NCI-H748 (cell line): ENCODE results near the gene NLGN1.

Source experiments
- DNase-seq: peaks from one replicate; lab custom pipeline; 2025; ENCODE audit not compliant: unreplicated experiment; lab: John Stamatoyannopoulos, UW

NLGN1 gene

GRCh38 chr3:173706630-173707029, 309.1 kb downstream of the NLGN1 start:
- DNase-seq = no peak

- no peak for DNase-seq
These were observed 310.6 kb downstream of the NLGN1 start for GRCh38 chr3:173708191-173708590.

GRCh38 chr3:173709026-173709425, 311.5 kb downstream of the NLGN1 start:
- DNase-seq = no peak

- DNase-seq = peak; percentile 26
These were observed 314.1 kb downstream of the NLGN1 start for GRCh38 chr3:173711619-173712018.

GRCh38 chr3:173719585-173719984, 322.0 kb downstream of the NLGN1 start:
- no peak for DNase-seq

- DNase-seq = no peak
These were observed 328.0 kb downstream of the NLGN1 start for GRCh38 chr3:173725507-173725906.

GRCh38 chr3:173730391-173730790, 332.8 kb downstream of the NLGN1 start:
- no peak for DNase-seq

GRCh38 chr3:173732237-173732636, 334.7 kb downstream of the NLGN1 start:
- DNase-seq = peak; percentile 81

GRCh38 chr3:173733029-173733652, 335.6 kb downstream of the NLGN1 start:
- peak; percentile 27 for DNase-seq

- DNase-seq = no peak
These were observed 336.9 kb downstream of the NLGN1 start for GRCh38 chr3:173734473-173734872.

- DNase-seq = no peak
These were observed 337.4 kb downstream of the NLGN1 start for GRCh38 chr3:173734895-173735294.

- no peak for DNase-seq
These were observed 338.3 kb downstream of the NLGN1 start for GRCh38 chr3:173735841-173736240.

- no peak for DNase-seq
These were observed 339.7 kb downstream of the NLGN1 start for GRCh38 chr3:173737167-173737808.

- DNase-seq = no peak
These were observed 342.2 kb downstream of the NLGN1 start for GRCh38 chr3:173739726-173740125.

GRCh38 chr3:173742491-173742890, 344.9 kb downstream of the NLGN1 start:
- DNase-seq = no peak

- no peak for DNase-seq
These were observed 345.6 kb downstream of the NLGN1 start for GRCh38 chr3:173743111-173743510.

- DNase-seq = no peak
These were observed 346.0 kb downstream of the NLGN1 start for GRCh38 chr3:173743516-173743915.

GRCh38 chr3:173744479-173744878, 346.9 kb downstream of the NLGN1 start:
- DNase-seq = no peak

GRCh38 chr3:173744895-173745294, 347.4 kb downstream of the NLGN1 start:
- no peak for DNase-seq

GRCh38 chr3:173745952-173746682, 348.6 kb downstream of the NLGN1 start:
- DNase-seq = peak; percentile 38

- DNase-seq = no peak
These were observed 349.9 kb downstream of the NLGN1 start for GRCh38 chr3:173747427-173747826.

- DNase-seq = no peak
These were observed 350.6 kb downstream of the NLGN1 start for GRCh38 chr3:173748105-173748504.
